GM12878 (cell line): Measurements from ENCODE around the gene SOBP. TPM values are rescaled to one million over a fixed set of nuclear protein-coding genes. Genes with fewer than 3 reads are reported as not detected.

Experiments
- MTA2 ChIP-seq: fragments of 450-650 bp; IDR thresholded peaks from 2 replicates; pipeline ENCODE4 v1.6.1; 2016; ENCODE audit warnings: low read depth, mild to moderate bottlenecking, moderate library complexity
- NBN ChIP-seq: fragments of 450-650 bp; IDR thresholded peaks from 2 replicates; pipeline ENCODE4 v1.6.1; 2016
- PAX8 ChIP-seq: fragments of 450-650 bp; IDR thresholded peaks from 2 replicates; pipeline ENCODE4 v1.6.1; 2017; ENCODE audit warnings: mild to moderate bottlenecking, moderate library complexity
- SMAD5 ChIP-seq: IDR thresholded peaks from 2 replicates; pipeline ENCODE4 v1.6.1; 2016; ENCODE audit warnings: antibody characterized with exemption, low read depth
- STAT3 ChIP-seq: IDR thresholded peaks from 2 replicates; pipeline ENCODE4 v1.6.1; 2011; ENCODE audit warnings: low read depth, low read length, improper control_type of control experiment
- SUPT20H ChIP-seq: IDR thresholded peaks from 2 replicates; pipeline ENCODE4 v1.6.1; 2011; ENCODE audit warnings: low read depth, mild to moderate bottlenecking, low read length, moderate library complexity, borderline replicate concordance; ENCODE audit not compliant: control insufficient read depth
- USF1 ChIP-seq: IDR thresholded peaks from 2 replicates; pipeline ENCODE4 v1.6.1; 2011; ENCODE audit warnings: borderline replicate concordance, low read depth, mild to moderate bottlenecking, moderate library complexity, mixed read lengths, low read length; ENCODE audit not compliant: insufficient read depth; ENCODE audit errors: extremely low read length
- polyA plus RNA-seq, 11 experiments: library from polyadenylated mRNA; depleted of rRNA in 4 of 11; unstranded in 6 of 11; stranded (reverse) in 5 of 11; fragments of >200 nt; fragmentation: Nextera tagmentation in 4 of 11; fragmentation: Illumina TruSeq in 1 of 11; extraction: Ambion mirVana in 4 of 11; extraction: Trizol in 1 of 11; gene quantifications; 1 replicate in 1 of 11; 2 replicates in 10 of 11; pipeline versions ENCODE4 v1.2.1 to v1.2.3, GENCODE V29; 2011 to 2016; ENCODE audit warnings: inconsistent platforms in 2 of 11, missing spikeins in 2 of 11, low read depth in 1 of 11
- total RNA-seq, 4 experiments: library from RNA; depleted of rRNA in 3 of 4; stranded (reverse); fragments of >200 nt in 3 of 4; fragmentation: Illumina TruSeq in 1 of 4; extraction: Trizol in 1 of 4; gene quantifications; 2 replicates each; pipeline versions ENCODE4 v1.2.1 to v1.2.3, GENCODE V29; 2013 to 2021
- TF ChIP-seq, protein P1 (sequence below): fragments of 150-350 bp; IDR thresholded peaks from 2 replicates; pipeline ENCODE4 v1.6.1; 2016; ENCODE audit warnings: low read depth, low read length
- TF ChIP-seq, protein P2 (sequence below): fragments of 450-650 bp; IDR thresholded peaks from 2 replicates; pipeline ENCODE4 v1.6.1; 2016; ENCODE audit warnings: mild to moderate bottlenecking

The SOBP gene
- total and polyA plus RNA-seq, 10 of the 15 experiments (the other 5 are each of a cell fraction or from before 2014, with no cell fraction given) = 0.49 to 1.9 (median 0.78) TPM

- TF ChIP-seq, protein P1, sequence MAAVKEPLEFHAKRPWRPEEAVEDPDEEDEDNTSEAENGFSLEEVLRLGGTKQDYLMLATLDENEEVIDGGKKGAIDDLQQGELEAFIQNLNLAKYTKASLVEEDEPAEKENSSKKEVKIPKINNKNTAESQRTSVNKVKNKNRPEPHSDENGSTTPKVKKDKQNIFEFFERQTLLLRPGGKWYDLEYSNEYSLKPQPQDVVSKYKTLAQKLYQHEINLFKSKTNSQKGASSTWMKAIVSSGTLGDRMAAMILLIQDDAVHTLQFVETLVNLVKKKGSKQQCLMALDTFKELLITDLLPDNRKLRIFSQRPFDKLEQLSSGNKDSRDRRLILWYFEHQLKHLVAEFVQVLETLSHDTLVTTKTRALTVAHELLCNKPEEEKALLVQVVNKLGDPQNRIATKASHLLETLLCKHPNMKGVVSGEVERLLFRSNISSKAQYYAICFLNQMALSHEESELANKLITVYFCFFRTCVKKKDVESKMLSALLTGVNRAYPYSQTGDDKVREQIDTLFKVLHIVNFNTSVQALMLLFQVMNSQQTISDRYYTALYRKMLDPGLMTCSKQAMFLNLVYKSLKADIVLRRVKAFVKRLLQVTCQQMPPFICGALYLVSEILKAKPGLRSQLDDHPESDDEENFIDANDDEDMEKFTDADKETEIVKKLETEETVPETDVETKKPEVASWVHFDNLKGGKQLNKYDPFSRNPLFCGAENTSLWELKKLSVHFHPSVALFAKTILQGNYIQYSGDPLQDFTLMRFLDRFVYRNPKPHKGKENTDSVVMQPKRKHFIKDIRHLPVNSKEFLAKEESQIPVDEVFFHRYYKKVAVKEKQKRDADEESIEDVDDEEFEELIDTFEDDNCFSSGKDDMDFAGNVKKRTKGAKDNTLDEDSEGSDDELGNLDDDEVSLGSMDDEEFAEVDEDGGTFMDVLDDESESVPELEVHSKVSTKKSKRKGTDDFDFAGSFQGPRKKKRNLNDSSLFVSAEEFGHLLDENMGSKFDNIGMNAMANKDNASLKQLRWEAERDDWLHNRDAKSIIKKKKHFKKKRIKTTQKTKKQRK = no peak
- no peak for TF ChIP-seq USF1
- no peak for TF ChIP-seq PAX8
- TF ChIP-seq SMAD5 = no peak
- TF ChIP-seq SUPT20H = no peak
- TF ChIP-seq MTA2 = no peak
- TF ChIP-seq NBN = no peak
- TF ChIP-seq, protein P2, sequence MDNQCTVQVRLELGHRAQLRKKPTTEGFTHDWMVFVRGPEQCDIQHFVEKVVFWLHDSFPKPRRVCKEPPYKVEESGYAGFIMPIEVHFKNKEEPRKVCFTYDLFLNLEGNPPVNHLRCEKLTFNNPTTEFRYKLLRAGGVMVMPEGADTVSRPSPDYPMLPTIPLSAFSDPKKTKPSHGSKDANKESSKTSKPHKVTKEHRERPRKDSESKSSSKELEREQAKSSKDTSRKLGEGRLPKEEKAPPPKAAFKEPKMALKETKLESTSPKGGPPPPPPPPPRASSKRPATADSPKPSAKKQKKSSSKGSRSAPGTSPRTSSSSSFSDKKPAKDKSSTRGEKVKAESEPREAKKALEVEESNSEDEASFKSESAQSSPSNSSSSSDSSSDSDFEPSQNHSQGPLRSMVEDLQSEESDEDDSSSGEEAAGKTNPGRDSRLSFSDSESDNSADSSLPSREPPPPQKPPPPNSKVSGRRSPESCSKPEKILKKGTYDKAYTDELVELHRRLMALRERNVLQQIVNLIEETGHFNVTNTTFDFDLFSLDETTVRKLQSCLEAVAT = no peak
- TF ChIP-seq STAT3 = no peak
Measured at GRCh38 chr6:107611094-107611810, 121.3 kb downstream of the SOBP start (continued).
